Endothelial cell of umbilical vein (primary cell): ENCODE measurements around the gene FGD3. TPM values are rescaled to one million over a fixed set of nuclear protein-coding genes. Genes with fewer than 3 reads are reported as not detected.

Experiments
- BruUV-seq: library from RNA; stranded (reverse); fragments of 400-500 nt; replicated peaks from 2 replicates; lab custom pipeline; 2021; lab: Mats Ljungman, UMichigan
- CTCF ChIA-PET: fragments of 300-600, 350-600 bp; sonication (Branson Sonifier 250); formaldehyde crosslinking; loops from one replicate; lab custom pipeline; 2021; ENCODE audit warnings: antibody characterized with exemption, inconsistent platforms; lab: Charles Lee
- POLR2A ChIA-PET: fragments of 300-600, 350-600 bp; sonication (Branson Sonifier 250); formaldehyde crosslinking; loops from one replicate; lab custom pipeline; 2021; ENCODE audit warnings: antibody characterized with exemption, inconsistent platforms; lab: Charles Lee
- DNase-seq: peaks from one replicate; pipeline ENCODE4 v3.0.0-alpha.2; 2011; ENCODE audit warnings: low read depth, low spot score
- FAIRE-seq: peaks from 2 replicates; lab custom pipeline; 2011; peaks lifted over from hg19 to GRCh38; lab: Jason Lieb, UNC
- H2AFZ ChIP-seq: 2 replicates; pipeline ENCODE4 v1.6.0; 2012; ENCODE audit warnings: low read depth, low read length, control low read depth, inconsistent platforms
- H3K27ac ChIP-seq: 2 replicates; pipeline ENCODE4 v1.5.1; 2011; ENCODE audit warnings: low read depth, mild to moderate bottlenecking, control low read depth, low read length, moderate library complexity; ENCODE audit not compliant: insufficient read depth
- H3K27me3 ChIP-seq, 2 experiments: 2 replicates each; pipeline versions ENCODE4 v1.6.0 to v1.6.1; 2011; ENCODE audit warnings: low read length in 2 of 2, mixed read lengths in 1 of 2; ENCODE audit not compliant: control insufficient read depth in 2 of 2, insufficient read depth in 2 of 2
- H3K36me3 ChIP-seq, 2 experiments: 2 replicates in 1 of 2; 3 replicates in 1 of 2; pipeline ENCODE4 v1.5.1; 2011; ENCODE audit warnings: low read length in 2 of 2, mild to moderate bottlenecking in 1 of 2, moderate library complexity in 1 of 2; ENCODE audit not compliant: control insufficient read depth in 2 of 2, insufficient read depth in 2 of 2; ENCODE audit errors: extremely low read depth in 1 of 2
- H3K4me1 ChIP-seq: 3 replicates; pipeline ENCODE4 v1.5.1; 2011; ENCODE audit warnings: mild to moderate bottlenecking, low read length; ENCODE audit not compliant: control insufficient read depth, insufficient read depth; ENCODE audit errors: extremely low read depth
- H3K4me2 ChIP-seq: 2 replicates; pipeline ENCODE4 v1.6.1; 2011; ENCODE audit warnings: low read length, control low read depth, mixed read lengths; ENCODE audit not compliant: insufficient read depth
- H3K4me3 ChIP-seq, 3 experiments: fragments of 200-600 bp in 1 of 3; sonication (generic), shearing (Covaris generic) in 1 of 3; replicated peaks in 1 of 3; 2 replicates each; pipeline ENCODE4 v1.5.1; 2011 to 2016; ENCODE audit warnings: control low read depth in 3 of 3, low read length in 3 of 3, mild to moderate bottlenecking in 2 of 3, inconsistent platforms in 1 of 3, low read depth in 1 of 3, moderate library complexity in 1 of 3; ENCODE audit not compliant: insufficient read depth in 1 of 3
- H3K79me2 ChIP-seq: 2 replicates; pipeline ENCODE4 v1.6.0; 2012; ENCODE audit warnings: low read length, inconsistent platforms; ENCODE audit not compliant: control insufficient read depth, insufficient read depth
- H3K9ac ChIP-seq: replicated peaks from 2 replicates; pipeline ENCODE3; 2011; ENCODE audit warnings: low read length, control low read depth; ENCODE audit not compliant: insufficient read depth; ENCODE audit errors: extremely low read depth
- H3K9me1 ChIP-seq: replicated peaks from 3 replicates; pipeline ENCODE4 v1.6.0; 2011; ENCODE audit warnings: mild to moderate bottlenecking, low read length; ENCODE audit not compliant: control insufficient read depth, insufficient read depth; ENCODE audit errors: extremely low read depth
- H3K9me3 ChIP-seq: replicated peaks from 2 replicates; pipeline ENCODE4 v1.5.1; 2012; ENCODE audit warnings: low read length, inconsistent platforms; ENCODE audit not compliant: control insufficient read depth, insufficient read depth
- H4K20me1 ChIP-seq: replicated peaks from 2 replicates; pipeline ENCODE3; 2011; ENCODE audit warnings: mild to moderate bottlenecking, low read length; ENCODE audit not compliant: control insufficient read depth, insufficient read depth; ENCODE audit errors: extremely low read depth
- CTCF ChIP-seq, 2 donors: IDR thresholded peaks; 1 replicate in 1 of 2; 2 replicates in 1 of 2; pipeline ENCODE4 v1.5.1; 2011; ENCODE audit warnings: low read length in 2 of 2, mild to moderate bottlenecking in 2 of 2, moderate library complexity in 2 of 2, control low read depth in 1 of 2, inconsistent platforms in 1 of 2, low read depth in 1 of 2; ENCODE audit not compliant: insufficient read depth in 1 of 2; ENCODE audit errors: extremely low read depth in 1 of 2
- EZH2 ChIP-seq: IDR thresholded peaks from 2 replicates; pipeline ENCODE4 v1.6.1; 2012; ENCODE audit warnings: borderline replicate concordance, low read depth, mild to moderate bottlenecking, moderate library complexity, low read length, inconsistent platforms; ENCODE audit not compliant: severe bottlenecking
- FOS ChIP-seq: IDR thresholded peaks from 2 replicates; pipeline ENCODE4 v1.6.1; 2011; ENCODE audit warnings: mild to moderate bottlenecking, low read length, moderate library complexity, borderline replicate concordance; ENCODE audit not compliant: insufficient read depth
- GATA2 ChIP-seq: IDR thresholded peaks from 2 replicates; pipeline ENCODE4 v1.7.0; 2011; ENCODE audit warnings: low read depth, mild to moderate bottlenecking, moderate library complexity, mixed read lengths, low read length; ENCODE audit not compliant: insufficient read length, insufficient read depth
- JUN ChIP-seq: IDR thresholded peaks from 2 replicates; pipeline ENCODE4 v1.6.1; 2011; ENCODE audit warnings: borderline replicate concordance, low read depth; ENCODE audit not compliant: insufficient read length, insufficient read depth
- MAX ChIP-seq: IDR thresholded peaks from 2 replicates; pipeline ENCODE4 v1.6.1; 2011; ENCODE audit not compliant: insufficient read depth, insufficient read length
- dilution Hi-C: fragments of 300-500 bp; cut with MboI; formaldehyde crosslinking; loops from one replicate; pipeline ENCODE4 v1.15.0; 2019; ENCODE audit warnings: low sequenced_read_pairs; ENCODE audit not compliant: extremely low pct_ligation_motif_present
- intact Hi-C: fragments of 100-400 bp; cut with micrococcal nuclease; formaldehyde crosslinking; loops from one replicate; pipeline ENCODE4 v1.10.0; 2022
- polyA plus RNA-seq, 4 experiments: library from polyadenylated mRNA; depleted of rRNA in 3 of 4; stranded (reverse) in 3 of 4; unstranded in 1 of 4; fragments of >200 nt; gene quantifications; 2 replicates each; pipeline versions ENCODE4 v1.2.1 to v1.2.3, GENCODE V29; 2011 to 2012; ENCODE audit warnings: missing spikeins in 1 of 4
- total RNA-seq: library from RNA; stranded (reverse); gene quantifications from 2 replicates; pipeline ENCODE4 v1.2.3, GENCODE V29; 2021

FGD3 gene
- total and polyA plus RNA-seq, 2 donors (not counting 3 experiments of a cell fraction or from before 2014, with no cell fraction given): not detected

GRCh38 chr9:93077811-93078210 is 130.5 kb downstream of the FGD3 start:
- no peaks in the 10 kb centered on the region for H3K9me1 ChIP-seq
- H3K79me2 ChIP-seq: no peaks in the 10 kb centered on the region
- ChIA-PET CTCF (no interaction called here), POLR2A (no interaction called here)
- H3K27ac ChIP-seq: no peak overlapping the region
- TF ChIP-seq FOS: no peak
- no peak for TF ChIP-seq CTCF (IDR thresholded peaks at IDR 0.05; ENCODE audit: extremely low read depth in 1 of 2, insufficient read depth in 1 of 2, low read depth in 1 of 2, low read length in 2 of 2)
- no peak for TF ChIP-seq MAX
- FAIRE-seq: no peak
- no peak for DNase-seq
- H3K27me3 ChIP-seq: no peaks in the 10 kb centered on the region
- H2AFZ ChIP-seq: no peak overlapping the region
- dilution Hi-C loops: no loop called here
- no peaks in the 10 kb centered on the region for H3K4me1 ChIP-seq
- H3K4me3 ChIP-seq: no peak overlapping the region
- intact Hi-C loops: no loop called here
- H4K20me1 ChIP-seq: no peaks in the 10 kb centered on the region
- no peaks in the 10 kb centered on the region for H3K9me3 ChIP-seq
- no peaks in the 10 kb centered on the region for H3K36me3 ChIP-seq
- no peak overlapping the region for H3K9ac ChIP-seq
- H3K4me2 ChIP-seq: no peak overlapping the region
- no TSS peak for BruUV-seq

GRCh38 chr9:93079371-93079770 is 132.0 kb downstream of the FGD3 start:
- Histone ChIP-seq H3K9ac (no peak overlapping the region), H3K79me2 (no peaks in the 10 kb centered on the region), H3K9me1 (no peaks in the 10 kb centered on the region), H3K36me3 (no peaks in the 10 kb centered on the region), H3K9me3 (no peaks in the 10 kb centered on the region), H3K4me3 (no peak overlapping the region), H3K4me2 (no peak overlapping the region), H3K4me1 (no peaks in the 10 kb centered on the region), H3K27me3 (no peaks in the 10 kb centered on the region), H2AFZ (no peak overlapping the region), H4K20me1 (no peaks in the 10 kb centered on the region), H3K27ac (no peak overlapping the region)
- DNase-seq (no peak), FAIRE-seq (no peak)
- TF ChIP-seq JUN: no peak
- TF ChIP-seq EZH2: no peak
- TF ChIP-seq GATA2: no peak
- no peak for TF ChIP-seq CTCF (IDR thresholded peaks at IDR 0.05; ENCODE audit: extremely low read depth in 1 of 2, insufficient read depth in 1 of 2, low read depth in 1 of 2, low read length in 2 of 2)
- intact Hi-C loops (no loop called here), dilution Hi-C loops (no loop called here)
- POLR2A ChIA-PET: no interaction called here
- no TSS peak for BruUV-seq
- CTCF ChIA-PET: no interaction called here
